Measurements from ENCODE around the gene PTPN12.

Gene PTPN12

GRCh38 chr7:77563275-77563674 lies 26.2 kb downstream of the PTPN12 start:
- TF ChIP-seq CTCF (conservative IDR thresholded peaks at IDR 0.05; ENCODE audit: control insufficient read depth, insufficient read depth, low read depth, low read length) = no peak

GRCh38 chr7:77565917-77566316 lies 28.8 kb downstream of the PTPN12 start:
- TF ChIP-seq CTCF (conservative IDR thresholded peaks at IDR 0.05; ENCODE audit: control insufficient read depth, insufficient read depth, low read depth, low read length) = no peak
- peak; percentile 87 for DNase-seq (ENCODE audit: low read depth)
- H3K4me3 ChIP-seq (ENCODE audit: control insufficient read depth, low read depth, low read length) = no peak overlapping the region

More at GRCh38 chr7:77563275-77563674, 26.2 kb downstream of the PTPN12 start:
- no peak for DNase-seq (ENCODE audit: low read depth)
- no peak overlapping the region for H3K4me3 ChIP-seq (ENCODE audit: control insufficient read depth, low read depth, low read length)

- H3K4me3 ChIP-seq (ENCODE audit: control insufficient read depth, low read depth, low read length) = no peak overlapping the region
- no peak for TF ChIP-seq CTCF (conservative IDR thresholded peaks at IDR 0.05; ENCODE audit: control insufficient read depth, insufficient read depth, low read depth, low read length)
- DNase-seq (ENCODE audit: low read depth) = no peak
These were observed 29.3 kb downstream of the PTPN12 start for GRCh38 chr7:77566421-77566820.

- no peak overlapping the region for H3K4me3 ChIP-seq (ENCODE audit: control insufficient read depth, low read depth, low read length)
- no peak for TF ChIP-seq CTCF (conservative IDR thresholded peaks at IDR 0.05; ENCODE audit: control insufficient read depth, insufficient read depth, low read depth, low read length)
- DNase-seq (ENCODE audit: low read depth) = no peak
These were observed 32.6 kb downstream of the PTPN12 start for GRCh38 chr7:77569514-77570232.

GRCh38 chr7:77570330-77571011 lies 33.4 kb downstream of the PTPN12 start:
- peak; percentile 74 for DNase-seq (ENCODE audit: low read depth)
- no peak overlapping the region for H3K4me3 ChIP-seq (ENCODE audit: control insufficient read depth, low read depth, low read length)
- peak; percentile 4 for TF ChIP-seq CTCF (conservative IDR thresholded peaks at IDR 0.05; ENCODE audit: control insufficient read depth, insufficient read depth, low read depth, low read length)

- TF ChIP-seq CTCF (conservative IDR thresholded peaks at IDR 0.05; ENCODE audit: control insufficient read depth, insufficient read depth, low read depth, low read length) = no peak
- DNase-seq (ENCODE audit: low read depth) = no peak
- no peak overlapping the region for H3K4me3 ChIP-seq (ENCODE audit: control insufficient read depth, low read depth, low read length)
These were observed 34.7 kb downstream of the PTPN12 start for GRCh38 chr7:77571801-77572200.
